C4-2B (cell line): ENCODE measurements around the gene RGS9BP.

ENCODE experiments used
- CTCF ChIP-seq: fragments of 450-650 bp; conservative IDR thresholded peaks from 2 replicates; pipeline ENCODE4 v1.5.1; 2017; ENCODE audit warnings: mild to moderate bottlenecking
- ZFX ChIP-seq: fragments of 450-650 bp; IDR thresholded peaks from 2 replicates; pipeline ENCODE4 v1.6.1; 2017

GRCh38 chr19:32686847-32687475 is 11.3 kb downstream of the RGS9BP start:
- TF ChIP-seq CTCF (no peak), ZFX (no peak)
